B cell (primary cell): ENCODE measurements around the gene PLAAT4.

Source experiments
- CTCF ChIP-seq: fragments of 200-600 bp; IDR thresholded peaks from one replicate; pipeline ENCODE4 v1.8.0; 2022; ENCODE audit warnings: antibody characterized with exemption, mild to moderate bottlenecking
- EZH2 ChIP-seq: IDR thresholded peaks from 2 replicates; pipeline ENCODE4 v1.6.1; 2012; ENCODE audit warnings: borderline replicate concordance, low read depth, mild to moderate bottlenecking, moderate library complexity, low read length; ENCODE audit not compliant: insufficient read depth, poor library complexity, severe bottlenecking

GRCh38 chr11:63543711-63544110 is 7.1 kb downstream of the PLAAT4 start:
- no peak for TF ChIP-seq EZH2
- TF ChIP-seq CTCF, result no peak
